K562 (cell line): ENCODE results near the gene WDCP. TPM values are rescaled to one million over a fixed set of nuclear protein-coding genes. Genes with fewer than 3 reads are reported as not detected.

ENCODE experiments used
- E2F4 ChIP-seq: sonication (generic); formaldehyde crosslinking; IDR thresholded peaks from 2 replicates; pipeline ENCODE4 v1.8.0; 2022; ENCODE audit warnings: mild to moderate bottlenecking, low read depth, missing genetic modification reagents
- ELF2 ChIP-seq: fragments of 250-450 bp; sonication (Bioruptor Pico); IDR thresholded peaks from 2 replicates; pipeline ENCODE4 v1.5.0; 2021; ENCODE audit warnings: mild to moderate bottlenecking
- ESRRB ChIP-seq: fragments of 250-450 bp; sonication (Bioruptor Pico); IDR thresholded peaks from 2 replicates; pipeline ENCODE4 v1.5.0; 2020; ENCODE audit warnings: mild to moderate bottlenecking, moderate library complexity, borderline replicate concordance
- ETS2 ChIP-seq: IDR thresholded peaks from 2 replicates; pipeline ENCODE4 v1.6.1; 2016; ENCODE audit warnings: borderline replicate concordance, missing genetic modification characterization, mild to moderate bottlenecking, moderate library complexity, missing compliant biosample characterization; ENCODE audit not compliant: poor library complexity, severe bottlenecking
- HNRNPLL ChIP-seq: fragments of 200-400 bp; formaldehyde crosslinking; IDR thresholded peaks from 2 replicates; pipeline ENCODE4 v1.6.1; 2017; ENCODE audit warnings: low read length, low read depth, mild to moderate bottlenecking; ENCODE audit not compliant: poor library complexity, severe bottlenecking
- JUND ChIP-seq, 2 experiments: IDR thresholded peaks; 2 replicates in 1 of 2; 3 replicates in 1 of 2; pipeline ENCODE4 v1.6.1; 2011; ENCODE audit warnings: borderline replicate concordance in 2 of 2, low read depth in 2 of 2, low read length in 2 of 2, improper control_type of control experiment in 1 of 2, missing biosample characterization in 1 of 2, missing genetic modification characterization in 1 of 2, missing genetic modification reagents in 1 of 2
- KDM1A ChIP-seq, 2 experiments: fragments of 450-650 bp; IDR thresholded peaks; 2 replicates each; pipeline ENCODE4 v1.6.1; 2016; ENCODE audit warnings: mild to moderate bottlenecking in 2 of 2
- MEIS2 ChIP-seq: fragments of 450-650 bp; IDR thresholded peaks from 2 replicates; pipeline ENCODE4 v1.6.1; 2014; ENCODE audit warnings: mild to moderate bottlenecking; ENCODE audit not compliant: partially characterized antibody
- NONO ChIP-seq, 2 experiments: fragments of 200-400 bp in 1 of 2; fragments of 450-650 bp in 1 of 2; formaldehyde crosslinking in 1 of 2; IDR thresholded peaks; 2 replicates each; pipeline ENCODE4 v1.6.1; 2017; ENCODE audit warnings: low read depth in 2 of 2, mild to moderate bottlenecking in 2 of 2, moderate library complexity in 2 of 2, low read length in 1 of 2
- POLR2B ChIP-seq: fragments of 450-650 bp; IDR thresholded peaks from 2 replicates; pipeline ENCODE4 v1.6.1; 2018; ENCODE audit warnings: low read depth; ENCODE audit not compliant: partially characterized antibody
- PPARD ChIP-seq: fragments of 250-450 bp; sonication (Bioruptor Pico); IDR thresholded peaks from 2 replicates; pipeline ENCODE4 v1.8.0; 2022; ENCODE audit warnings: inconsistent platforms, mild to moderate bottlenecking, moderate library complexity
- SMARCB1 ChIP-seq: IDR thresholded peaks from 2 replicates; pipeline ENCODE4 v1.6.1; 2011; ENCODE audit warnings: improper control_type of control experiment, low read depth; ENCODE audit not compliant: insufficient read length
- STAT5A ChIP-seq: IDR thresholded peaks from 2 replicates; pipeline ENCODE4 v1.6.1; 2012; ENCODE audit warnings: low read length, inconsistent platforms, borderline replicate concordance
- TCF3 ChIP-seq: sonication (generic); formaldehyde crosslinking; IDR thresholded peaks from 2 replicates; pipeline ENCODE4 v1.4.0; 2020; ENCODE audit warnings: mild to moderate bottlenecking, missing genetic modification reagents
- XRCC4 ChIP-seq: IDR thresholded peaks from one replicate; pipeline ENCODE4 v1.6.1; 2011; ENCODE audit not compliant: insufficient read depth, insufficient read length; ENCODE audit errors: extremely low read depth
- ZFP36 ChIP-seq: fragments of 150-350 bp; IDR thresholded peaks from 2 replicates; pipeline ENCODE4 v1.6.1; 2018; ENCODE audit warnings: low read length, low read depth; ENCODE audit not compliant: partially characterized antibody
- ZNF134 ChIP-seq: fragments of 250-450 bp; sonication (Bioruptor Pico); conservative IDR thresholded peaks from 2 replicates; pipeline ENCODE4 v1.4.0; 2020
- ZNF224 ChIP-seq: sonication (generic); formaldehyde crosslinking; IDR thresholded peaks from 2 replicates; pipeline ENCODE4 v1.8.0; 2022; ENCODE audit warnings: mild to moderate bottlenecking, missing genetic modification reagents
- polyA plus RNA-seq, 8 experiments: library from polyadenylated mRNA; depleted of rRNA in 4 of 8; stranded (reverse) in 5 of 8; unstranded in 3 of 8; fragments of >200 nt; fragmentation: Nextera tagmentation in 2 of 8; fragmentation: Illumina TruSeq in 1 of 8; extraction: Ambion mirVana in 2 of 8; extraction: Trizol in 1 of 8; gene quantifications; 2 replicates each; pipeline versions ENCODE4 v1.2.1 to v1.2.3, GENCODE V29; 2011 to 2014; ENCODE audit warnings: inconsistent platforms in 1 of 8, missing spikeins in 1 of 8
- total RNA-seq, 7 experiments: library from RNA; depleted of rRNA in 6 of 7; stranded (reverse); fragments of >200 nt in 6 of 7; fragmentation: Illumina TruSeq in 2 of 7; extraction: Trizol in 2 of 7; gene quantifications; 2 replicates each; pipeline versions ENCODE4 v1.2.1 to v1.2.3, GENCODE V29; 2011 to 2021; ENCODE audit warnings: low replicate concordance in 1 of 7
- TF ChIP-seq, protein P1 (sequence below): IDR thresholded peaks from 2 replicates; pipeline ENCODE4 v1.6.1; 2012; ENCODE audit warnings: low read depth, low read length, improper control_type of control experiment, borderline replicate concordance
- TF ChIP-seq, protein P2 (sequence below), 2 experiments: fragments of 200-800 bp in 1 of 2; sonication (Bioruptor generic) in 1 of 2; sonication (generic) in 1 of 2; formaldehyde crosslinking in 1 of 2; IDR thresholded peaks in 1 of 2; conservative IDR thresholded peaks in 1 of 2; 2 replicates each; pipeline versions ENCODE4 v1.5.0 to v1.6.1; 2016 to 2020; ENCODE audit warnings: missing compliant biosample characterization in 1 of 2, missing genetic modification characterization in 1 of 2, missing genetic modification reagents in 1 of 2
- TF ChIP-seq, protein P3 (sequence below): fragments of 450-650 bp; IDR thresholded peaks from 2 replicates; pipeline ENCODE4 v1.6.1; 2016; ENCODE audit warnings: low read depth, mild to moderate bottlenecking, moderate library complexity

The WDCP gene
- total and polyA plus RNA-seq, 9 of the 15 experiments (the other 6 are each of a cell fraction or from before 2014, with no cell fraction given): 10.1 to 41.4 (median 21.8) TPM

GRCh38 chr2:24011250-24012104 is 35.7 kb downstream of the WDCP start (continued):
- peak; percentile 57 for TF ChIP-seq POLR2B
- peak; percentile 98 for TF ChIP-seq TCF3
- TF ChIP-seq, protein P1, sequence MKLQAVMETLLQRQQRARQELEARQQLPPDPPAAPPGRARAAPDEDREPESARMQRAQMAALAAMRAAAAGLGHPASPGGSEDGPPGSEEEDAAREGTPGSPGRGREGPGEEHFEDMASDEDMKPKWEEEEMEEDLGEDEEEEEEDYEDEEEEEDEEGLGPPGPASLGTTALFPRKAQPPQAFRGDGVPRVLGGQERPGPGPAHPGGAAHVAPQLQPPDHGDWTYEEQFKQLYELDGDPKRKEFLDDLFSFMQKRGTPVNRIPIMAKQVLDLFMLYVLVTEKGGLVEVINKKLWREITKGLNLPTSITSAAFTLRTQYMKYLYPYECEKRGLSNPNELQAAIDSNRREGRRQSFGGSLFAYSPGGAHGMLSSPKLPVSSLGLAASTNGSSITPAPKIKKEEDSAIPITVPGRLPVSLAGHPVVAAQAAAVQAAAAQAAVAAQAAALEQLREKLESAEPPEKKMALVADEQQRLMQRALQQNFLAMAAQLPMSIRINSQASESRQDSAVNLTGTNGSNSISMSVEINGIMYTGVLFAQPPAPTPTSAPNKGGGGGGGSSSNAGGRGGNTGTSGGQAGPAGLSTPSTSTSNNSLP: no peak
- TF ChIP-seq PPARD (CRISPR knock-in tag): no peak
- TF ChIP-seq ELF2 (CRISPR knock-in tag): no peak
- TF ChIP-seq MEIS2: peak; percentile 82
- TF ChIP-seq KDM1A (IDR thresholded peaks at IDR 0.05): peak; percentile 56 to 60; a peak in 2 of 4 replicates
- no peak for TF ChIP-seq ZNF134
- TF ChIP-seq STAT5A: peak; percentile 97
- TF ChIP-seq E2F4: no peak
- TF ChIP-seq NONO (IDR thresholded peaks at IDR 0.05; ENCODE audit: low read depth in 2 of 2, low read length in 1 of 2): peak in 1 of 2 experiments; percentile 88; a peak in 2 of 4 replicates
- no peak for TF ChIP-seq ZNF224 (CRISPR knock-in tag)
- no peak for TF ChIP-seq HNRNPLL
- no peak for TF ChIP-seq SMARCB1
- TF ChIP-seq ESRRB (CRISPR knock-in tag): no peak
- TF ChIP-seq XRCC4: no peak
- TF ChIP-seq, protein P2, sequence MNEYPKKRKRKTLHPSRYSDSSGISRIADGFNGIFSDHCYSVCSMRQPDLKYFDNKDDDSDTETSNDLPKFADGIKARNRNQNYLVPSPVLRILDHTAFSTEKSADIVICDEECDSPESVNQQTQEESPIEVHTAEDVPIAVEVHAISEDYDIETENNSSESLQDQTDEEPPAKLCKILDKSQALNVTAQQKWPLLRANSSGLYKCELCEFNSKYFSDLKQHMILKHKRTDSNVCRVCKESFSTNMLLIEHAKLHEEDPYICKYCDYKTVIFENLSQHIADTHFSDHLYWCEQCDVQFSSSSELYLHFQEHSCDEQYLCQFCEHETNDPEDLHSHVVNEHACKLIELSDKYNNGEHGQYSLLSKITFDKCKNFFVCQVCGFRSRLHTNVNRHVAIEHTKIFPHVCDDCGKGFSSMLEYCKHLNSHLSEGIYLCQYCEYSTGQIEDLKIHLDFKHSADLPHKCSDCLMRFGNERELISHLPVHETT (CRISPR knock-in tag; conservative IDR thresholded peaks at IDR 0.05 in 1 of 2, IDR thresholded peaks at IDR 0.05 in 1 of 2): peak in 1 of 2 experiments; percentile 90; a peak in 2 of 4 replicates
- TF ChIP-seq ZFP36: peak; percentile 74
- peak; percentile 78; the same call in 1 of the 2 replicates for TF ChIP-seq JUND (IDR thresholded peaks at IDR 0.05; ENCODE audit: borderline replicate concordance, low read depth, low read length)
- TF ChIP-seq JUND (tag; IDR thresholded peaks at IDR 0.05; ENCODE audit: borderline replicate concordance, low read depth, low read length): peak; percentile 53; the same call in 1 of the 3 replicates
- TF ChIP-seq, protein P3, sequence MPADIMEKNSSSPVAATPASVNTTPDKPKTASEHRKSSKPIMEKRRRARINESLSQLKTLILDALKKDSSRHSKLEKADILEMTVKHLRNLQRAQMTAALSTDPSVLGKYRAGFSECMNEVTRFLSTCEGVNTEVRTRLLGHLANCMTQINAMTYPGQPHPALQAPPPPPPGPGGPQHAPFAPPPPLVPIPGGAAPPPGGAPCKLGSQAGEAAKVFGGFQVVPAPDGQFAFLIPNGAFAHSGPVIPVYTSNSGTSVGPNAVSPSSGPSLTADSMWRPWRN: peak; percentile 83
- TF ChIP-seq ETS2: no peak
